DND-41 (cell line): ENCODE results near the gene COL23A1.

Experiments
- ATAC-seq: fragments of 200-7000 bp; cut with Tn5 transposase; 3 replicates; pipeline ENCODE4 v1.9.1; 2021; ENCODE audit warnings: low read depth; ENCODE audit not compliant: insufficient read depth
- DNase-seq: peaks from one replicate; pipeline ENCODE4 v3.0.0-alpha.2; 2020
- H2AFZ ChIP-seq: 2 replicates; pipeline ENCODE4 v1.6.0; 2012; ENCODE audit warnings: low read depth, low read length
- H3K27ac ChIP-seq: 2 replicates; pipeline ENCODE4 v1.5.1; 2012; ENCODE audit warnings: low read length, inconsistent platforms
- H3K27me3 ChIP-seq: fragments of 200-600 bp; sonication (generic); 2 replicates; pipeline ENCODE4 v1.6.0; 2012; ENCODE audit warnings: low read length, mild to moderate bottlenecking, inconsistent platforms; ENCODE audit not compliant: insufficient read depth, poor library complexity
- H3K36me3 ChIP-seq: 2 replicates; pipeline ENCODE4 v1.5.1; 2012; ENCODE audit warnings: low read length, inconsistent platforms; ENCODE audit not compliant: insufficient read depth
- H3K4me1 ChIP-seq: 2 replicates; pipeline ENCODE4 v1.5.1; 2012; ENCODE audit warnings: mild to moderate bottlenecking, low read length; ENCODE audit not compliant: insufficient read depth
- H3K4me2 ChIP-seq: 2 replicates; pipeline ENCODE4 v1.6.0; 2012; ENCODE audit warnings: mild to moderate bottlenecking, moderate library complexity, low read length, inconsistent platforms; ENCODE audit not compliant: insufficient read depth
- H3K4me3 ChIP-seq, 2 experiments: fragments of 200-600 bp in 1 of 2; shearing (Covaris generic) in 1 of 2; 2 replicates each; pipeline ENCODE4 v1.5.1; 2012 to 2016; ENCODE audit warnings: inconsistent platforms in 2 of 2, low read length in 2 of 2, mild to moderate bottlenecking in 2 of 2, low read depth in 1 of 2, moderate library complexity in 1 of 2
- H3K79me2 ChIP-seq: 2 replicates; pipeline ENCODE4 v1.6.0; 2012; ENCODE audit warnings: low read length, inconsistent platforms; ENCODE audit not compliant: insufficient read depth
- H3K9ac ChIP-seq: 2 replicates; pipeline ENCODE4 v1.6.0; 2012; ENCODE audit warnings: low read depth, mild to moderate bottlenecking, inconsistent platforms, low read length, moderate library complexity
- H3K9me3 ChIP-seq: 2 replicates; pipeline ENCODE4 v1.5.1; 2012; ENCODE audit warnings: low read length, moderate library complexity, mild to moderate bottlenecking, inconsistent platforms; ENCODE audit not compliant: insufficient read depth, severe bottlenecking
- H4K20me1 ChIP-seq: 2 replicates; pipeline ENCODE4 v1.6.0; 2012; ENCODE audit warnings: low read length; ENCODE audit not compliant: insufficient read depth
- CTCF ChIP-seq: IDR thresholded peaks from 2 replicates; pipeline ENCODE4 v1.5.1; 2012; ENCODE audit warnings: borderline replicate concordance, low read length, moderate library complexity, mild to moderate bottlenecking; ENCODE audit not compliant: poor library complexity, severe bottlenecking; ENCODE audit errors: extremely low read depth
- EZH2 ChIP-seq: IDR thresholded peaks from 3 replicates; pipeline ENCODE4 v1.6.1; 2012; ENCODE audit warnings: borderline replicate concordance, low read depth, mild to moderate bottlenecking, moderate library complexity, low read length, inconsistent platforms; ENCODE audit not compliant: severe bottlenecking

The COL23A1 gene

GRCh38 chr5:178290376-178290775 lies 299.8 kb downstream of the COL23A1 start:
- Histone ChIP-seq H3K4me1 (no peaks in the 10 kb centered on the region), H3K36me3 (no peaks in the 10 kb centered on the region), H3K27me3 (no peaks in the 10 kb centered on the region), H3K79me2 (no peaks in the 10 kb centered on the region), H3K9me3 (no peaks in the 10 kb centered on the region), H3K9ac (no peak overlapping the region), H3K27ac (no peak overlapping the region), H4K20me1 (no peaks in the 10 kb centered on the region), H3K4me2 (no peak overlapping the region), H2AFZ (no peak overlapping the region), H3K4me3 (no peak overlapping the region)
- no peak for ATAC-seq
- TF ChIP-seq EZH2 (no peak), CTCF (no peak)
- no peak for DNase-seq

GRCh38 chr5:178289438-178289837 lies 300.8 kb downstream of the COL23A1 start:
- Histone ChIP-seq H3K9me3 (no peaks in the 10 kb centered on the region), H3K4me2 (no peak overlapping the region), H4K20me1 (no peaks in the 10 kb centered on the region), H3K36me3 (no peaks in the 10 kb centered on the region), H3K79me2 (no peaks in the 10 kb centered on the region), H3K9ac (no peak overlapping the region), H2AFZ (no peak overlapping the region), H3K27me3 (no peaks in the 10 kb centered on the region), H3K4me3 (no peak overlapping the region), H3K27ac (no peak overlapping the region), H3K4me1 (no peaks in the 10 kb centered on the region)
- DNase-seq (no peak), ATAC-seq (no peak)
- TF ChIP-seq EZH2 = no peak
- TF ChIP-seq CTCF = no peak

- no peaks in the 10 kb centered on the region for H4K20me1 ChIP-seq
- H3K9me3 ChIP-seq = peaks cover 3% of the 10 kb centered on the region
- H3K4me3 ChIP-seq = no peak overlapping the region
- H3K27me3 ChIP-seq = no peaks in the 10 kb centered on the region
- TF ChIP-seq EZH2 = no peak
- no peak for TF ChIP-seq CTCF
- H3K4me2 ChIP-seq = no peak overlapping the region
- no peaks in the 10 kb centered on the region for H3K79me2 ChIP-seq
- H3K4me1 ChIP-seq = no peaks in the 10 kb centered on the region
- H3K27ac ChIP-seq = no peak overlapping the region
- no peak overlapping the region for H2AFZ ChIP-seq
- H3K36me3 ChIP-seq = no peaks in the 10 kb centered on the region
- no peak for ATAC-seq
- DNase-seq = no peak
- no peak overlapping the region for H3K9ac ChIP-seq
Observed at GRCh38 chr5:178288401-178289368, 301.5 kb downstream of the COL23A1 start.
